MCF 10A (cell line): Measurements from ENCODE around the gene CREBBP. TPM values are rescaled to one million over a fixed set of nuclear protein-coding genes. Genes with fewer than 3 reads are reported as not detected.

Experiments used
- BruUV-seq: library from RNA; stranded (reverse); fragments of 400-500 nt; replicated peaks from 2 replicates; lab custom pipeline; 2021; lab: Mats Ljungman, UMichigan
- CTCF ChIA-PET: fragments of 300-600 bp; sonication (Branson Sonifier 250); formaldehyde crosslinking; extraction: SDS; loops from one replicate; lab custom pipeline; 2021; ENCODE audit warnings: antibody characterized with exemption, inconsistent platforms; lab: Yijun Ruan, JAX
- POLR2A ChIA-PET: fragments of 300-600, 350-650 bp; sonication (Branson Sonifier 250); formaldehyde crosslinking; extraction: SDS; loops from one replicate; lab custom pipeline; 2020; ENCODE audit warnings: antibody characterized with exemption, inconsistent platforms; lab: Yijun Ruan, JAX
- DNase-seq: peaks from one replicate; pipeline ENCODE4 v3.0.0-alpha.2; 2018; ENCODE audit not compliant: unreplicated experiment
- H3K27ac Mint-ChIP-seq: one replicate; pipeline ENCODE4 v1.8.0; 2022; ENCODE audit warnings: mild to moderate bottlenecking, low read depth, mixed read lengths; ENCODE audit not compliant: unreplicated experiment
- H3K27me3 Mint-ChIP-seq: one replicate; pipeline ENCODE4 v1.8.0; 2022; ENCODE audit warnings: mixed read lengths; ENCODE audit not compliant: insufficient read depth, unreplicated experiment
- H3K36me3 Mint-ChIP-seq: one replicate; pipeline ENCODE4 v1.8.0; 2022; ENCODE audit warnings: mild to moderate bottlenecking, moderate library complexity, mixed read lengths; ENCODE audit not compliant: insufficient read depth, unreplicated experiment
- H3K4me1 Mint-ChIP-seq: one replicate; pipeline ENCODE4 v1.8.0; 2022; ENCODE audit warnings: mixed read lengths; ENCODE audit not compliant: insufficient read depth, unreplicated experiment
- H3K4me3 Mint-ChIP-seq: one replicate; pipeline ENCODE4 v1.8.0; 2022; ENCODE audit warnings: mild to moderate bottlenecking, moderate library complexity, mixed read lengths; ENCODE audit not compliant: unreplicated experiment
- H3K9me3 Mint-ChIP-seq: one replicate; pipeline ENCODE4 v1.8.0; 2022; ENCODE audit warnings: mixed read lengths; ENCODE audit not compliant: unreplicated experiment
- intact Hi-C: fragments of 100-400 bp; cut with micrococcal nuclease; formaldehyde crosslinking; loops from 2 replicates; pipeline ENCODE4 v1.14.1; 2022
- total RNA-seq: library from RNA; stranded (reverse); gene quantifications from 2 replicates; pipeline ENCODE4 v1.2.3, GENCODE V29; 2022
- TF ChIP-seq, protein P1 (sequence below): fragments of 200-600 bp; IDR thresholded peaks from one replicate; pipeline ENCODE4 v1.8.0; 2022; ENCODE audit warnings: antibody characterized with exemption, mild to moderate bottlenecking; ENCODE audit not compliant: unreplicated experiment

The CREBBP gene
- total RNA-seq, 1 experiment from 2014 or later = 74.0 TPM

GRCh38 chr16:3841729-3842508 lies 38.6 kb downstream of the CREBBP start:
- Mint-ChIP-seq H3K9me3 (no peaks in the 10 kb centered on the region), H3K36me3 (peaks cover 21% of the 10 kb centered on the region), H3K27ac (no peak overlapping the region), H3K27me3 (no peaks in the 10 kb centered on the region), H3K4me1 (peaks cover 19% of the 10 kb centered on the region), H3K4me3 (no peak overlapping the region)
- BruUV-seq = no TSS peak
- CTCF ChIA-PET = no interaction called here
- intact Hi-C loops = no loop called here
- TF ChIP-seq, protein P1, sequence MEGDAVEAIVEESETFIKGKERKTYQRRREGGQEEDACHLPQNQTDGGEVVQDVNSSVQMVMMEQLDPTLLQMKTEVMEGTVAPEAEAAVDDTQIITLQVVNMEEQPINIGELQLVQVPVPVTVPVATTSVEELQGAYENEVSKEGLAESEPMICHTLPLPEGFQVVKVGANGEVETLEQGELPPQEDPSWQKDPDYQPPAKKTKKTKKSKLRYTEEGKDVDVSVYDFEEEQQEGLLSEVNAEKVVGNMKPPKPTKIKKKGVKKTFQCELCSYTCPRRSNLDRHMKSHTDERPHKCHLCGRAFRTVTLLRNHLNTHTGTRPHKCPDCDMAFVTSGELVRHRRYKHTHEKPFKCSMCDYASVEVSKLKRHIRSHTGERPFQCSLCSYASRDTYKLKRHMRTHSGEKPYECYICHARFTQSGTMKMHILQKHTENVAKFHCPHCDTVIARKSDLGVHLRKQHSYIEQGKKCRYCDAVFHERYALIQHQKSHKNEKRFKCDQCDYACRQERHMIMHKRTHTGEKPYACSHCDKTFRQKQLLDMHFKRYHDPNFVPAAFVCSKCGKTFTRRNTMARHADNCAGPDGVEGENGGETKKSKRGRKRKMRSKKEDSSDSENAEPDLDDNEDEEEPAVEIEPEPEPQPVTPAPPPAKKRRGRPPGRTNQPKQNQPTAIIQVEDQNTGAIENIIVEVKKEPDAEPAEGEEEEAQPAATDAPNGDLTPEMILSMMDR = no peak
- no peak for DNase-seq
- POLR2A ChIA-PET = interaction anchor here (0.9 to 2.2 kb wide), 5 partner anchors 8 to 29 kb away, joined by 3 to 13 read pairs (median 3); no protein-coding TSS in a partner anchor

GRCh38 chr16:3839402-3840184 lies 40.9 kb downstream of the CREBBP start:
- Mint-ChIP-seq H3K27ac (peak overlapping the region; percentile 63), H3K9me3 (no peaks in the 10 kb centered on the region), H3K4me3 (no peak overlapping the region), H3K4me1 (peaks cover 19% of the 10 kb centered on the region), H3K36me3 (peaks cover 14% of the 10 kb centered on the region), H3K27me3 (no peaks in the 10 kb centered on the region)
- intact Hi-C loops = no loop called here
- DNase-seq = no peak
- POLR2A ChIA-PET = interaction anchor here (0.5 to 1.4 kb wide), 4 partner anchors 9 to 657 kb away, joined by 3 to 9 read pairs (median 4); no protein-coding TSS in a partner anchor
- TF ChIP-seq, protein P1 = no peak
- no TSS peak for BruUV-seq
- CTCF ChIA-PET = no interaction called here

GRCh38 chr16:3838600-3839401 lies 41.7 kb downstream of the CREBBP start:
- intact Hi-C loops = no loop called here
- POLR2A ChIA-PET = interaction anchor here (0.6 to 1.4 kb wide), 5 partner anchors 8 to 61 kb away, joined by 3 to 9 read pairs (median 3); no protein-coding TSS in a partner anchor
- BruUV-seq = no TSS peak

More at GRCh38 chr16:3838600-3839401, 41.7 kb downstream of the CREBBP start:
- DNase-seq = peak; percentile 31
- Mint-ChIP-seq H3K27ac (peak overlapping the region; percentile 63), H3K4me1 (peaks cover 24% of the 10 kb centered on the region), H3K4me3 (no peak overlapping the region), H3K9me3 (no peaks in the 10 kb centered on the region), H3K36me3 (peaks cover 18% of the 10 kb centered on the region), H3K27me3 (no peaks in the 10 kb centered on the region)
- TF ChIP-seq, protein P1 = no peak
- CTCF ChIA-PET = no interaction called here
